HG03378 (cell line): Measurements from ENCODE around the gene RAB11FIP3.
A peak's percentile ranks its signal among the peaks of the same experiment; 100 is the strongest.

ENCODE experiments used
- ATAC-seq: cut with Tn5 transposase; IDR thresholded peaks from one replicate; pipeline ENCODE4 v1.9.1; 2021; ENCODE audit warnings: mild to moderate bottlenecking, moderate library complexity; ENCODE audit not compliant: unreplicated experiment

Gene RAB11FIP3

DNA sequence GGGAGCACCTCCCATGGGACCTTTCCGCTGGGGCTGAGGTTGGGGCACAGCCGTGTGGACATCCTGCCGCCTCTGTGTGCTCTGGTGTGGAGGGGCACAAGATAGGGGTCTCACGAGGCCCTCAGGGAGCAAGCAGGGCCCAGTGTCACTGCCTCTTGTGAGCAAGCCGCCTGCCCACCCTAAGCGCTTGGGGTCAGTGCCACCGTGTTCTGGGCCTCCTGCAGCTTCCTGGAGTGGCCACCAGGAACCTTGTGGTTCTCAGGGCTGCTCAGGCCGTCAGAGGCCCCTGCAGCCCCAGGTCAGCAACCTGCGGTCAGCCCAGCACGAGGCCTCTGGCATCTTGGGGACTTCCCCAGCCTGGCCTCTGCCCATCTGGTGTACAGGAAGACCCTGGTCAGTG is 88.5 kb downstream of the RAB11FIP3 start:
- no peak for ATAC-seq

DNA sequence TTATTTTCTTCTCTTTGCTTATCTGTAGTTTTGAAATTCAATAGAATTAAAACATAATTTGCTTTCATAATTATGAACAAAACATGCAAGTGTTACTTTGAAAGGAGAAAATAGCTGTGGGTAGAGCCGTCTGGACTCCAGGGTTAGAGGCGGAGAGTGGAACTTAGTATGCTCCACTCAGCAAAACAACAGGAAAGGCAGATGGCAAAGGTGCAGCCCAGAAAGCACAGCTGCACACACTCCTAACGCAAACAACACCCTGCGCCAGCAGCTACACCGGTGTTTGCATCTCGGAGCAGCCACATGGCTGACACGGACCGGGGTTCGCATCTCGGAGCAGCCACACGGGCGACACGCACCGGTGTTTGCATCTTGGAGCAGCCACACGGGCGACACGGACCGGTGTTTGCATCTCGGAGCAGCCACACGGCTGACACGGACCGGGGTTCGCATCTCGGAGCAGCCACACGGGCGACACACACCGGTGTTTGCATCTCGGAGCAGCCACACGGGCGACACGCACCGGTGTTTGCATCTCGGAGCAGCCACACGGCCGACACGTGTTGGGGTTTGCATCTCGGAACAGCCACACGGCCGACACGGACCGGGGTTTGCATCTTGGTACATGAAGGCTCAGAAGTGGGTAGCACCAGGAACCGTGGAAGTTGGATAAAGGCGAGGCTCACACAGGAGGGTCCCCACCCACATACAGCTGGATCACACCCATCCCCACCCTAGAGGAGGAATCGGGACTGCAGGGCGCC is 89.9 kb downstream of the RAB11FIP3 start:
- no peak for ATAC-seq

DNA sequence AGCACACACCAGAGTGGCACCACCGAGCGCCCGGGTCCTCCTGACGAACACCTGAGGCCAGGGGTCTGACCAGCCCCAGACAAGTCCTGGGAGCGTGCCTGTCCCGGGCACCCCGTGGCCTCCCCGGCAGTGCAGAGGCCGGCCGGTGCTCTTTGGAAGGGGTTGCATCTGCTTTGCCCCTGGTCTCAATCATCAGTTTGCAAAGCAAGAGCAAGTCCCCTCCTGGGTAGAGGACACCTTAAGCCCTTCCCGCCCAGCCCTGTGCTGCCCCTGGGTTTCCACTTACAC is 90.4 kb downstream of the RAB11FIP3 start:
- no peak for ATAC-seq

DNA sequence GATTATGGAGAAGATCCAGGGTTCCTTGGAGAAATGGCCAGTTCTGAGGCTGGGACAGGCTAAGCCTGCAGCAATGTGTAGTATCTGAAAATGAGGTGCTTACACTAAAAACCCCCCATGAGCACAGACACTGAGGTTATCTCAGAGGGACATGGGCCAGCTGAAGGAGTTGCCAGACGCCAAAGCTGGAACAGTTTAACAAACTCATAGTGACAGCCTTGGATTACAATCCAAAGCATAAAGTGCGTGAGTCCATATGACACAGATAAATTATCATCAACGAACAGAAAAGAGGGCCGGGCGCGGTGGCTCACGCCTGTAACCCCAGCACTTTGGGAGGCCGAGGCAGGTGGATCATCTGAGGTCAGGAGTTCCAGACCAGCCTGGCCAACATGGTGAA is 90.9 kb downstream of the RAB11FIP3 start:
- no peak for ATAC-seq

DNA sequence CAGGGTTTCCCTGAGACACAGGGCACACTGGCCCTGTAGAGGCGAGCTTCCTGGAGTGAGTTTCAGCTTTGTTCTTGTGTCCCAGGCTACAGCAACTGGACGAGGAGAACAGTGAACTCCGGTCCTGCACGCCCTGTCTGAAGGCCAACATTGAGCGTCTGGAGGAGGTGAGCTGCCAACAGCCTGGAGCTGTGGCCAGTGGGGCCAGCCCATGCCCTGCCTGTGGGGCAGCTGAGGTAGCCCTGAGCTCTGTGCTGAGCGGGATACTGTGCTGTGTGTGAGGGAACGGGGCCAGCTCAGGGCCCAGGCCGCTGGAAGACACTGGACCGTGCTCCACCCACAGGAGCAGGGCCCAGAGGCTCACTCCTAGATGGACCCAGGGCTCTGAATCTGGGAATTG is 93.4 kb downstream of the RAB11FIP3 start:
- ATAC-seq: no peak

DNA sequence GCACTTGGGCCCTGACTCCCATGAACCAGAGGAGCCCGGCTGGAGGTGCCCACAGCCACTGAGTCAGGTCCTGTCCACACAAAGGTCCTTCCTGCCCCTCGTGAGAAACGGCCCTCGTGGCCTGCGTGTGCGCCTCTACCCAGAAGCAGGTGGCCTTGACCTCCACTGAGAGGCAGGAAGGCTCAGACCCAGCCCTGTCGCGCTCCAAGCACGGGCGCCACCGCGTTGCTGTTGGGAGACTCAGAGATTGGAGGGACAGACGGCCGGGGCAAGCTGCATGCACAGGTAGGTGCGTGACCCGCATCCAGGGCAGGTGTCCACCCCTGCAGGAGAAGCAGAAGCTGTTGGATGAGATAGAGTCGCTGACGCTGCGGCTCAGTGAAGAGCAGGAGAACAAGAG is 94.0 kb downstream of the RAB11FIP3 start:
- no peak for ATAC-seq

DNA sequence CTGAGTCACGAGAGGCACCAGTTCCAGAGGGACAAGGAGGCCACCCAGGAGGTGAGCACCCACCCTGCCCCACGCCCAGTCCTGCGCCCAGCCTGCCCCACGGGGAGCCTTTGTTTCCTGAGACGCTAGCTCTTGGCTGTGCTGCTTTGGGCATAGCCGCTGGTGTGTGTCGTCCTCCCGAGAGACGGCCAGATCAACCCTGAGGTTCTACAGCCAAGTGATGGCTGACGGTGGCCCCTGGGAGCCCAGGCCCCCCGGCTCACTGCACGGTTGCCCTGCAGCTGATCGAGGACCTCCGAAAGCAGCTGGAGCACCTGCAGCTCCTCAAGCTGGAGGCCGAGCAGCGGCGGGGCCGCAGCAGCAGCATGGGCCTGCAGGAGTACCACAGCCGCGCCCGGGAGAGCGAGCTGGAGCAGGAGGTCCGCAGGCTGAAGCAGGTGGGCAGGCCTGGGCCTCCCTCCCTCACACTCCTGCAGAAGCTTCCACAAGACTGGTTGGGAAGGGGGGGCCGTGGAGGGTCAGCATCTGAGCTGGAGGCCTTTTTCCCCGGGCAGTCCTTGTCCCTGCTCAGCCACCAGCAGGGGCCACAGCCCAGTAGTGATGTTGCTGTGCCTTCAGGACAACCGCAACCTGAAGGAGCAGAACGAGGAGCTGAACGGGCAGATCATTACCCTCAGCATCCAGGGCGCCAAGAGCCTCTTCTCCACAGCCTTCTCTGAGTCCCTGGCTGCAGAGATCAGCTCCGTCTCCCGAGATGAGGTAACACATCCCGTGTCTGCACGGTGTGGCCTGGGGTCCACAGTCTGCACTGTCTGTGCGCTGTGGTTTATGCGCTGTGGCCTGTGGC is 94.6 kb downstream of the RAB11FIP3 start:
- ATAC-seq: no peak

DNA sequence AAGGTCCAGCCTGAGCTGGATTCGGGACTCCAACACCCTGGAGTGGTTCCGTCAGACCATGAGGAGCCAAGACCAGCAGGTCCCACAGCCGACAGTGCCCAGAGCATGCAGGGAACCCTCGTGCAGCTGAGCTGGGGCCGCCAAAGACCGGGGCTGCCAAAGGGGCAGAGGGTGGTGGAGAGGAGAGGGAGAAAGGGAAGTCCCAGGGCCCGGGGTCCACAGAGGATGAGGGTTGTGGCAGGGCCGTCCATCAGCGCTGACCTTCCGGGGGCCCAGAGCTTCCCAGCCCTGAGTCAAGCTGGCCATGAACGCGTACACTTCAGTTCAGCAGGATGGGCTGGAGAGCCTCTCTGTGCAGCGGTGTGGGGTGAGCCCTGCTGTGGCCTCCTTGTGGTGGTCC is 95.4 kb downstream of the RAB11FIP3 start:
- no peak for ATAC-seq

DNA sequence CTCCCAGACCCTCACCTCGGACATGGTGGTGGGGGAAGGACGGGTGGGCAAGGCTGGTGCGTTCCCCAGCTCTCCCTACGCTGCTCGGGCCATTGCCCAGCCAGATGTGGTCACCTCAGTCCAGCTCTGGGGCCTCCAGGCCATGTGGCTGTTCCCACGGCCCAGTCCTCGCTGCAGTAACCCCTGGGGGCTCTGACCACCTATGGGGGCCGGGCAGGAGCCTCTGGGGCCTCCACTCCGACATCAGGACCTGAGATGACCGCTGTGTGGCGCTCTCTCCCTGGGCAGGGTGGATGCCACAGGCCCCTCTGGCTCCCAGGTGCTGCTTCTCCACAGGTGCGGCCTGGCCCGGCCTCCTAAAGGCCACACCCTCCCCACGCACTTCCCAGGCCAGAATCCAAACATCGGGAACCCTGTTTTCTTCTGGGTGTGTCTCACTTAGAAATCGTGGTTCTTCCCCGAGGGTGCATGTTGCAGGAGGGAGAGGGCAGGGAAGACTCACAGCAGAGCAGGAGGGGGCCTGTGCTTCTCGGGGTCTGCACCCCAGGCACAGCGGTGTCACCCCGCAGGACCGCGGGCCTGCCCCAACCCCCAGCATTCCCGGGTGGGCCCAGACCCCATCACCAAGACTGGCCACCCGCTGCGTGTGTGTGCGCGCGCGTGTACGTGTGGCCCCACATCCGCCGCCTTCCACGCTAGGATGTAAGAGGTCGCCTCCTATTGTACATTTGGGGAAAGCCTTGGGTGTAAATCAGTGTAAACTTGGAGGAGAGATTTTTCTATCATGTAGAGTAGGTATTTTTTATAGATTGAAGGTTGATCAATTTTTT is 96.1 kb downstream of the RAB11FIP3 start:
- ATAC-seq: no peak

DNA sequence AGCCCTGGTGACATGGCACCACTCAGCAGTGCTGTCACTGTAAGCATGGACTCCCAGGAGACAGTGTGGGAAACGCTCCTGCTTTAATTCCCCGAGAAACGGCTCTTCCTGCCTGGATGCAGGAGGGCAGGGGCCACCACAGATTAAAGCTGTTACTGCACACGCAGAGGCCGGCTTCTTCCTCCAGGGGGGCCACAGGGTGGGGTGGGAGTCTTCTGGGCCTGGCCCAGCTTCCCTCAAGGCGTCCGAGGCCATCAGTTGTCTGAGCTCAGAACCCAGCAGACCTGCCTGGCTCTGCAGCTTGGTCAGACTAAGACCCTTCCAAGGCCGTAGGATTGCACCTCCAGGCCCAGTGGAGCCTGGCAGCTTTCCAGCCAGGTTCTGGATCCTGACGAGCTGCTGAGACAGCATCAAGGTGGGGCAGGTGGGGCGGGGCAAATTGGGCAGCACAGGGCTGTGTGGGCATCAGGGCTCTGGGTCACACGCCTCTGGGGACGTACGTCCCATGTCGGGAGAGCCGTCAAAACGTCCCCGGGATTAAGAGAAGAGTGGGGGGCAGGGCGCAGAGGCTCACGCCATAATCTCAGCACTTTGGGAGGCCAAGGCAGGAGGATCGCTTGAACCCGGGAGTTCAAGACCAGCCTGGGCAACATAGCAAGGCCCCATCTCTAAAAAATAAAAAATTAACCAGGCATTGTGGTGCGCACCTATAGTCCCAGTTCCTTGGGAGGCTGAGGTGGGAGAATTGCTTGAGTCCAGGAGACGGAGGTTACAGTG is 97.1 kb downstream of the RAB11FIP3 start:
- no peak for ATAC-seq

DNA sequence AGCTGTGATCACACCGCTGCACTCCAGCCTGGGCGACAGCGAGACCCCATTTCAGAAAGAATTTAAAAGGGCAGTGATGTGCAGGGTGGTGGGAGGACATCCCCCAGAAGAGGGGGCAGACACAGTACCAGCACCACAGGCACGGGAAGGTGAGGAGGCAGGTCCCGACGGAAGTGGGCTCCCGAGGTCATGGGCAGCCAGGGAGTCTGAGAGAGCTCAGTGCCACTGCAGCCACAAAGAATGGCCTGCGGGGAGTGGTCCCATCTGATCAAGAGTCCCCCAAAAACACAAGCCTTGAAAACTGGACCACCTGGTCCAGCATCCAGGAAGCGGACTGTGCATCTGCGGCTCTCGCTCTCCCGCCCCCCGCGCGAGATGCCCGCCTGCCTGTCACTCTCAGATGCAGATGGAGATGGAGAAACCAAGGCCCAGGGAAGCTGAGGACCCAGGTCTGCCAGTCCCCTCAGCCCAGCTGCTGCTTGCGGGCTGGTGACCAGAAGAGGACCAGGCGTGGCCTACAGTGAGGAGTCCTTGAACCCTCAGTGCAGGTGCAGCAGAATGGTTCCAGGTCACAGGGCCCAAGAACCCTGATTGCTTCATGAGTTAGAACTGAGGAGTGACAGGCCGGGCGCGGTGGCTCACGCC is 97.8 kb downstream of the RAB11FIP3 start:
- ATAC-seq: no peak

DNA sequence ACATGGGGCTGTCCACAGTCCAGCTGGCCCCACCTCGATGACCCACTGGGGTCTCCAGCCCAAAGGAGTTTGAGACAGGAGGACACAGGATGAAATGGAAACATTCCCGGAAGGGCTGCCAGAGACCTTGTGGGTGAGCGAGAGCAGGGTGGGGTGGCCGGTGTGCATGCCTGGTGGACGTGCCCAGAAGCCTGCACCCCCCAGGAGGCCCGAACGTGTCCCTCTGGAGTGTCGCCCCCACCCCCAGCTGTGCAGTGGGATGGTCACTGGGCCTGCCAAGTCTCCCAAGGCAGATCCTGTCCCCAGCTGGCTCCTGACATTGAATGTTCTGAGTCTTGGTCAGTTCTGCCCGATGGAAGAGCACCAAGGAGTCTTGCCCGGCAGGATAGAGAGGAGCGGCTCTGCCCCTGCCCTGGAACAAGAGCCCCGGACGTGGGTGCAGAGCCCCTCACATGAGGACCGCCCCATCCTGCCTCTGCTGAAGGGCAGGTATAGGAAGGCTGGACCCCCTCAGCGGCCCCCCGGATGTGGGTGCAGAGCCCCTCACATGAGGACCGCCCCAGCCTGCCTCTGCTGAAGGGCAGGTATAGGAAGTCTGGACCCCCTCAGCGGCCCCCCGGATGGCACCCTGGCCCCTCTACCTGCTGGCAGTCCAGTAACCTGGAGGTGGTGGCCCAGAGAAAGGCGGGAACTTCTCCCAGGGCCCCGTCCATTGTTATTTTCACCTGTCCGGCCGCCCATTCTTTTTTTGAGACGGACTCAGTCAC is 99.0 kb downstream of the RAB11FIP3 start:
- no peak for ATAC-seq

DNA sequence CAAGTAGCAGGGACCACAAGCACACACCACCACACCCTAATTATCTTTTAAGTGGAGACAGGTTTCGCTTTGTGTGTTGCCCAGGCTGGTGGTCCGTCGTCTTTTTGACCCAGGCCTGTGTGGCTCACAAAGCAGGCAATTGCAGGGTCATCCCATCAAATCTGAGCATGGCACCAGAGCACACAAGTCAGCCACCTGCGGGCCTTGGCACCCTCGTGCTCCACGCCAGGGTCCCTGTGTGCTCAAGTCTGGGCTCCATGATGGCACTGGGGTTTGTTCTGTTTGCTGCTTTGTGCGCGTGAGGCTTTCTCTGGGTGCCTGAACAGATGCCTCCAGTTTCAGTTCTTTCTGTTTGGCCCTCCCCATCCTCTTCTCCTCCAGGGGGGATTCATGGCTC is 99.7 kb downstream of the RAB11FIP3 start:
- ATAC-seq: no peak

DNA sequence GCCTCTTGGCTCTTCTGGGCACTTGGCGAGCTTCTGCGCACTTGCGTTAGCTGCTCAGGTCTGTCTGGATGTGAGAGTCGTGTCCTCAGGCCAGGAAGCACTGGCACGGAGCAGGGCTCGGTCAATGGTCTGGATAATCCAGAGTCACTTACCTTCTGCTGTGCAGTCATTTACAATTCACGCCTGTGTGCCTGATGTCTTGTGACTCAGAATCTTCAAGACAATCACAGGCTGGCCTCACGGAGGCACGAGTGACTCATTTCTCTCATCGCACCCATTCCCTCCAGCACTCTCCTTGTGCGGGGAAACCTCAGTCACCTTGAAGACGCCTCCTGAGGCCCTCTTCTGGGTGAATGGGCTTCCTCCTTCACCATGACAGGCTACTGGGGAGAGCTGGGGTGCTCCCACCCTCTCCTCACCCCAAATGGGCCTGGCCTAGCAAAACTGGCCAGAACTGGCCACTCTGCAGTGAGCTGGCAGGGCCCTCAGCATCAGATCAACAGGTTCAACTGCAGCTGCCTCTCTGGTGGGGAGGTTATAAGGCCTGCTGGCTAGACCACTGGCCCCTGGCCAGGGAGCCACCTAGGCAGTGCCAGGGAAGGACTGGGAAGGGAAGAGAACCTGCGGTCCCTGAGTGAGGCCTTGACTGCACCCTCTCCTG is 100.2 kb downstream of the RAB11FIP3 start:
- no peak for ATAC-seq

DNA sequence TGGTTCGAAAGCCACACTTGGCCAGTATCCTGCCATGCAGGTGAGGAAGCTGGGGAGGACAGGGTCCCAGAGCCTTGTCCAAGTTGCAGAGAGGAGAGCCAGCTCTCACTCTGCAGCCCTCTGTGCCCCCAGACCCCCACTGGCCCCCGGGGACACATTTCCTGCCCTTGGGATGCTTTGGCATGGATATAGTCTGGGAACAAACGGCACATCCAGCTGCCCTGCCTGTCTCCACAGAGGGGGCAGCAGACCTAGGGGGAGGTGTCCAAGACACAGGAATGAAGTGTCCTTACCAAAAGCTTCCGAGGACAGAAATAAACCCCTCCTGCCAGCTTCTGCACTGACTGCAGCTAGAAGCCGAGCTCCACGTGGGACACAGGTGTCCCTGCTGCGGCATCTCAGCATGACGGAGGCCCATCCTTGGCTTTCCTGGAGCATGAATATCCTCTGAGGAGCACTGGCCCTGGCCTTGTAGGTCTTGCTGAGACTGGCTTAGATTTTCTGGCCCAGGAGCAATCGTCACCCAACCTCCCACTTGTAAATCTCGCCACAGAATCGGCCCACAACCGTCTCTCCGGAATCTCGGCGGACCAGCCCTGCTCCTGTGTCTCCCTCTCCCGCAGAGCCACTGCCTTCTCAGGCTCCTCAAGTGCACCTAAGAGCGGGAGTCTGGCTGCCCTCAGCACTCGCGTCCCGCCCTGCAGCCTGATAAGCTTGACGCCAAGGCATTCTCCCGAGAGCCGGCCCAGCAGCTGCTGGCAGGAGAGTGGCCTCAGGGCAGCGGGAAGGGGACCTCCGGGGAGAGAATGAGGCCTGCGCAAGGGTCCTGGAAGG is 100.9 kb downstream of the RAB11FIP3 start:
- no peak for ATAC-seq

DNA sequence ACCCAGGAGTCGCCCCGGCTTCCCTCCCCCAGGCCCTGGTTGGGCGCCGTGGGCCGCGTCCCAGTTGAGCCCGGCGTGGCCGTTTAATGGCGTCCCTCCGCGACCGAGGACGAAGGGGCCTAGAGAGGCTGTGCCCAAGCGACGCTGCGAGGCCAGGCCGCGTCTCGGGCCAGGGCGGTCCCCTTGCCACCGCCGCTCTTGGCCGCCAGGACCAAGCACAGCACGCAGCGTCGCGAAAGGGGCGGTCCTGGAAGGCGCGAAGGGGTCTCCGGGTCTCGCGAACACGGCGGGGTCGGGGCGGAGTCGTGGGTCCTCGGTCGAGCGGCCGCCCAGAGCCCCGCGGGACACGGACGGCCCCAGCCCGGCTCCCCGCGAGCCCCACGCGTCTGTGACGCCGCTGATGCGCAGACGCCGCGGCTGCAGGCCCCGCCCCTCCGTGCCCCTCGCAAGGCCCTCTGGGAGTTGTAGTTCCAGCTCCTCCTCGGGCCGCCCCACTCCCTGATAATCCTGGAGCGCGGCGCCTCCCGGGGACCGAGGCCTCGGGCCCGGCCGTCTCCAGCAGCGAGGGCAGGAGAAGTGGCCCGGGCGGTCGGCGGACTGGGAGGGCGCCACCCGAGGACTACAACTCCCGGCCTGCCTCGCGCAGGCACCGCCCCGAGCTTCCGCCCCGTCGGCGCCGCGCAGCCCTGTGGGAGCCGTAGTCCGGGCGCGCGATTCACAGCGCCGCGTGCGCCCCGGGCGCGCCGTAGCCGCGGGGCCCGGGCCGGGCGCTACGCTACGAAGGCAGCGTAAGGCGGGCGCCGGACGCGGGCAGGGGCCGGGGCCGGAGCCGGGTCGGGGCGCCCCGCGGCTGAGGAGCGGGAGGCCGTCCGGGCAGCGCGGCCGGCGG is 101.8 kb downstream of the RAB11FIP3 start, which contains the start of gene CAPN15:
Gene CAPN15, plus strand, starts transcription at position 698 of the 889 bp plus-strand sequence. CDS start 19,127 bp downstream, outside the sequence.
- peak; percentile 53 for ATAC-seq
